Measurements from ENCODE around the gene SLC12A7. TPM values are rescaled to one million over a fixed set of nuclear protein-coding genes. Genes with fewer than 3 reads are reported as not detected.

Gene SLC12A7
- total RNA-seq, 1 donor from 2014 or later: 30.5 TPM

GRCh38 chr5:1155191-1156032, 43.5 kb upstream of the SLC12A7 start:
- H3K27ac Mint-ChIP-seq (ENCODE audit: unreplicated experiment): no peak overlapping the region
- H3K9me3 Mint-ChIP-seq (ENCODE audit: unreplicated experiment): peaks cover 4% of the 10 kb centered on the region
- no peak for DNase-seq (ENCODE audit: low read depth)
- no peaks in the 10 kb centered on the region for H4K20me1 ChIP-seq (ENCODE audit: insufficient read depth, low read length)
- no peaks in the 10 kb centered on the region for H3K4me1 Mint-ChIP-seq (ENCODE audit: low read depth, unreplicated experiment)
- H3K36me3 ChIP-seq (ENCODE audit: insufficient read depth, low read length): no peaks in the 10 kb centered on the region
- FAIRE-seq: no peak
- H3K9me3 ChIP-seq (ENCODE audit: insufficient read depth, low read depth, low read length): peaks cover 5% of the 10 kb centered on the region
- H3K4me3 Mint-ChIP-seq (ENCODE audit: unreplicated experiment): no peak overlapping the region
- no peaks in the 10 kb centered on the region for H3K4me1 ChIP-seq (ENCODE audit: insufficient read depth, low read length)
- H3K27me3 Mint-ChIP-seq (ENCODE audit: low read depth, unreplicated experiment): peaks cover 73% of the 10 kb centered on the region
- H3K27me3 ChIP-seq (ENCODE audit: insufficient read depth, low read length): peaks cover 30% of the 10 kb centered on the region
- H3K27ac ChIP-seq (ENCODE audit: low read depth, low read length): no peak overlapping the region
- no peak overlapping the region for H3K4me3 ChIP-seq (ENCODE audit: insufficient read depth, low read depth, low read length)
- H3K79me2 ChIP-seq (ENCODE audit: insufficient read depth, low read length): no peaks in the 10 kb centered on the region
- no peak overlapping the region for H2AFZ ChIP-seq (ENCODE audit: low read depth, low read length)
- H3K4me2 ChIP-seq (ENCODE audit: low read length): no peak overlapping the region
- no peak for TF ChIP-seq EZH2 (IDR thresholded peaks at IDR 0.05; ENCODE audit: insufficient read depth, low read length)
- no peaks in the 10 kb centered on the region for H3K36me3 Mint-ChIP-seq (ENCODE audit: low read depth, unreplicated experiment)
- H3K9ac ChIP-seq (ENCODE audit: low read length): no peak overlapping the region

GRCh38 chr5:1153428-1153827, 41.6 kb upstream of the SLC12A7 start:
- Histone ChIP-seq H3K9ac (ENCODE audit: low read length) (no peak overlapping the region), H3K4me3 (ENCODE audit: insufficient read depth, low read depth, low read length) (no peak overlapping the region), H4K20me1 (ENCODE audit: insufficient read depth, low read length) (no peaks in the 10 kb centered on the region), H3K79me2 (ENCODE audit: insufficient read depth, low read length) (no peaks in the 10 kb centered on the region), H3K9me3 (ENCODE audit: insufficient read depth, low read depth, low read length) (peaks cover 5% of the 10 kb centered on the region), H3K27ac (ENCODE audit: low read depth, low read length) (no peak overlapping the region), H3K4me1 (ENCODE audit: insufficient read depth, low read length) (no peaks in the 10 kb centered on the region), H3K4me2 (ENCODE audit: low read length) (no peak overlapping the region), H3K27me3 (ENCODE audit: insufficient read depth, low read length) (peaks cover 29% of the 10 kb centered on the region), H2AFZ (ENCODE audit: low read depth, low read length) (no peak overlapping the region), H3K36me3 (ENCODE audit: insufficient read depth, low read length) (no peaks in the 10 kb centered on the region)
- peaks cover 4% of the 10 kb centered on the region for H3K9me3 Mint-ChIP-seq (ENCODE audit: unreplicated experiment)
- TF ChIP-seq CTCF (IDR thresholded peaks at IDR 0.05; ENCODE audit: insufficient read depth, low read depth, low read length) (no peak), EZH2 (IDR thresholded peaks at IDR 0.05; ENCODE audit: insufficient read depth, low read length) (no peak)
- no peaks in the 10 kb centered on the region for H3K4me1 Mint-ChIP-seq (ENCODE audit: low read depth, unreplicated experiment)
- FAIRE-seq: no peak
- H3K27ac Mint-ChIP-seq (ENCODE audit: unreplicated experiment): no peak overlapping the region
- DNase-seq (ENCODE audit: low read depth): no peak
- H3K36me3 Mint-ChIP-seq (ENCODE audit: low read depth, unreplicated experiment): no peaks in the 10 kb centered on the region
- H3K4me3 Mint-ChIP-seq (ENCODE audit: unreplicated experiment): no peak overlapping the region
- H3K27me3 Mint-ChIP-seq (ENCODE audit: low read depth, unreplicated experiment): peaks cover 62% of the 10 kb centered on the region

- H3K4me3 ChIP-seq (ENCODE audit: insufficient read depth, low read depth, low read length): no peak overlapping the region
- FAIRE-seq: no peak
- H3K9ac ChIP-seq (ENCODE audit: low read length): no peak overlapping the region
- H3K9me3 Mint-ChIP-seq (ENCODE audit: unreplicated experiment): peaks cover 3% of the 10 kb centered on the region
- H4K20me1 ChIP-seq (ENCODE audit: insufficient read depth, low read length): no peaks in the 10 kb centered on the region
- TF ChIP-seq CTCF (IDR thresholded peaks at IDR 0.05; ENCODE audit: insufficient read depth, low read depth, low read length) (no peak), EZH2 (IDR thresholded peaks at IDR 0.05; ENCODE audit: insufficient read depth, low read length) (no peak)
- no peak overlapping the region for H3K27ac Mint-ChIP-seq (ENCODE audit: unreplicated experiment)
- H3K27me3 ChIP-seq (ENCODE audit: insufficient read depth, low read length): peaks cover 29% of the 10 kb centered on the region
- peaks cover 5% of the 10 kb centered on the region for H3K9me3 ChIP-seq (ENCODE audit: insufficient read depth, low read depth, low read length)
- no peak overlapping the region for H2AFZ ChIP-seq (ENCODE audit: low read depth, low read length)
- H3K27me3 Mint-ChIP-seq (ENCODE audit: low read depth, unreplicated experiment): peaks cover 56% of the 10 kb centered on the region
- no peaks in the 10 kb centered on the region for H3K79me2 ChIP-seq (ENCODE audit: insufficient read depth, low read length)
- DNase-seq (ENCODE audit: low read depth): no peak
- no peaks in the 10 kb centered on the region for H3K36me3 ChIP-seq (ENCODE audit: insufficient read depth, low read length)
- no peak overlapping the region for H3K27ac ChIP-seq (ENCODE audit: low read depth, low read length)
- no peaks in the 10 kb centered on the region for H3K36me3 Mint-ChIP-seq (ENCODE audit: low read depth, unreplicated experiment)
- H3K4me1 ChIP-seq (ENCODE audit: insufficient read depth, low read length): no peaks in the 10 kb centered on the region
- H3K4me2 ChIP-seq (ENCODE audit: low read length): no peak overlapping the region
- H3K4me3 Mint-ChIP-seq (ENCODE audit: unreplicated experiment): no peak overlapping the region
- H3K4me1 Mint-ChIP-seq (ENCODE audit: low read depth, unreplicated experiment): no peaks in the 10 kb centered on the region
Measured at GRCh38 chr5:1152771-1153282, 41.0 kb upstream of the SLC12A7 start.

Measured in astrocyte (in vitro differentiated cells and primary cell).